ENCODE data around the gene DZIP1L. TPM values are rescaled to one million over a fixed set of nuclear protein-coding genes. Genes with fewer than 3 reads are reported as not detected.
A peak's percentile ranks its signal among the peaks of the same experiment; 100 is the strongest.

DZIP1L gene
- total and polyA plus RNA-seq, 9 of the 15 experiments (the other 6 are each of a cell fraction or from before 2014, with no cell fraction given) = 0.03 to 1.5 (median 0.48) TPM; not detected in 1

DNA sequence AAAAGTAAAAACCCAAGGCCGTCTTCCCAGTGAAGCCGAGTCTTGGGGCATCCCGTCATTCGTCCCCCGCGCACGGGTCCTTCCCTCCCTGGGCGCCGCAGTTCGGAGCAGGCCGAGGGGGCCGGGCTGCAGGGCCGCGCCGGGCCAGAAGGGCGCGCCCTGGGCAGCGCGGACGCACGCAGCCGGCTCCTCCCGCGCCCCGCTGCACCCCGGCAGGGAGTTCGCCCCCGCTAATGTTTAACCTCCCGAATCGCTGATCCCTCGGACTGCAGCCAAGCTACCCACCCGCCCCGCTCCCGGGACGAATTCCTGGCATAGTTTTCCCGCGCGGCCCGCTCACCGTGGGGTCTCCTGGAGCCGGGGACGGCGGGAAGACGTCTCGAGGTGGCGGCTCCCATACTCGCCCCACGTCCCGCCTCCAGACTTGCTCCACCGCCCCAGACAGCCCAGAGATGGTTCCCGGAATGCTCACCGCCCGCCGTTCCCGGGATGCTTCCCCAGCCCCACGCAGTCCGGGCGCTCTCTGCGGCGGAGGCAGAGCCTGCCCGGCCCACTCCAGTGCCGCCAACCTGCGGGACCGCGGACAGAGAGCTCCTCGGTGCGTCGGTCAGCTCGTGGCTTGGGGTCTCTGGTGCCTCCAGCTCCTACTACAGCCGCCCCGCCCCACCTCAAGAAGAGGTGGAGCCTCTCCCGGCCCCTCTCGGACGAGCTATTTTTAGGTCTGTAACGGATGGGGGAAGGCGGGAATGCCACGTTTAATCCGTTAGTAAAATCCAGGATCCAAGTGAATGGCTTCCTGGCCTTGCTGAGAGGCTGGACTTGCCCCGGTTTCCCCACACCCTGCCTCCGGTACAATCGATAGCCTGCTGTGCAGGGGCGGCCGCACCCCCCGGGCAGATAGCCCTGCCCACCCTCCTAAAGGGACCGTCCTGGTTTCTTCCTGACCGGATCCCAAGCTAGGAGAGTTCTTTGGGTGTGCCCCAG lies at the start of gene DZIP1L (continued):
- TF ChIP-seq, protein P1, sequence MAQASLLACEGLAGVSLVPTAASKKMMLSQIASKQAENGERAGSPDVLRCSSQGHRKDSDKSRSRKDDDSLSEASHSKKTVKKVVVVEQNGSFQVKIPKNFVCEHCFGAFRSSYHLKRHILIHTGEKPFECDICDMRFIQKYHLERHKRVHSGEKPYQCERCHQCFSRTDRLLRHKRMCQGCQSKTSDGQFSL (CRISPR knock-in tag; IDR thresholded peaks at IDR 0.05) = no peak
- TF ChIP-seq, protein P1 (tag; IDR thresholded peaks at IDR 0.05) = no peak
- TF ChIP-seq, protein P2, sequence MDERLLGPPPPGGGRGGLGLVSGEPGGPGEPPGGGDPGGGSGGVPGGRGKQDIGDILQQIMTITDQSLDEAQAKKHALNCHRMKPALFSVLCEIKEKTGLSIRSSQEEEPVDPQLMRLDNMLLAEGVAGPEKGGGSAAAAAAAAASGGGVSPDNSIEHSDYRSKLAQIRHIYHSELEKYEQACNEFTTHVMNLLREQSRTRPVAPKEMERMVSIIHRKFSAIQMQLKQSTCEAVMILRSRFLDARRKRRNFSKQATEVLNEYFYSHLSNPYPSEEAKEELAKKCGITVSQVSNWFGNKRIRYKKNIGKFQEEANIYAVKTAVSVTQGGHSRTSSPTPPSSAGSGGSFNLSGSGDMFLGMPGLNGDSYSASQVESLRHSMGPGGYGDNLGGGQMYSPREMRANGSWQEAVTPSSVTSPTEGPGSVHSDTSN (CRISPR knock-in tag; IDR thresholded peaks at IDR 0.05; ENCODE audit: low read depth) = no peak
- TF ChIP-seq, protein P2 (tag; conservative IDR thresholded peaks at IDR 0.05; ENCODE audit: low read depth) = no peak
- TF ChIP-seq, protein P3, sequence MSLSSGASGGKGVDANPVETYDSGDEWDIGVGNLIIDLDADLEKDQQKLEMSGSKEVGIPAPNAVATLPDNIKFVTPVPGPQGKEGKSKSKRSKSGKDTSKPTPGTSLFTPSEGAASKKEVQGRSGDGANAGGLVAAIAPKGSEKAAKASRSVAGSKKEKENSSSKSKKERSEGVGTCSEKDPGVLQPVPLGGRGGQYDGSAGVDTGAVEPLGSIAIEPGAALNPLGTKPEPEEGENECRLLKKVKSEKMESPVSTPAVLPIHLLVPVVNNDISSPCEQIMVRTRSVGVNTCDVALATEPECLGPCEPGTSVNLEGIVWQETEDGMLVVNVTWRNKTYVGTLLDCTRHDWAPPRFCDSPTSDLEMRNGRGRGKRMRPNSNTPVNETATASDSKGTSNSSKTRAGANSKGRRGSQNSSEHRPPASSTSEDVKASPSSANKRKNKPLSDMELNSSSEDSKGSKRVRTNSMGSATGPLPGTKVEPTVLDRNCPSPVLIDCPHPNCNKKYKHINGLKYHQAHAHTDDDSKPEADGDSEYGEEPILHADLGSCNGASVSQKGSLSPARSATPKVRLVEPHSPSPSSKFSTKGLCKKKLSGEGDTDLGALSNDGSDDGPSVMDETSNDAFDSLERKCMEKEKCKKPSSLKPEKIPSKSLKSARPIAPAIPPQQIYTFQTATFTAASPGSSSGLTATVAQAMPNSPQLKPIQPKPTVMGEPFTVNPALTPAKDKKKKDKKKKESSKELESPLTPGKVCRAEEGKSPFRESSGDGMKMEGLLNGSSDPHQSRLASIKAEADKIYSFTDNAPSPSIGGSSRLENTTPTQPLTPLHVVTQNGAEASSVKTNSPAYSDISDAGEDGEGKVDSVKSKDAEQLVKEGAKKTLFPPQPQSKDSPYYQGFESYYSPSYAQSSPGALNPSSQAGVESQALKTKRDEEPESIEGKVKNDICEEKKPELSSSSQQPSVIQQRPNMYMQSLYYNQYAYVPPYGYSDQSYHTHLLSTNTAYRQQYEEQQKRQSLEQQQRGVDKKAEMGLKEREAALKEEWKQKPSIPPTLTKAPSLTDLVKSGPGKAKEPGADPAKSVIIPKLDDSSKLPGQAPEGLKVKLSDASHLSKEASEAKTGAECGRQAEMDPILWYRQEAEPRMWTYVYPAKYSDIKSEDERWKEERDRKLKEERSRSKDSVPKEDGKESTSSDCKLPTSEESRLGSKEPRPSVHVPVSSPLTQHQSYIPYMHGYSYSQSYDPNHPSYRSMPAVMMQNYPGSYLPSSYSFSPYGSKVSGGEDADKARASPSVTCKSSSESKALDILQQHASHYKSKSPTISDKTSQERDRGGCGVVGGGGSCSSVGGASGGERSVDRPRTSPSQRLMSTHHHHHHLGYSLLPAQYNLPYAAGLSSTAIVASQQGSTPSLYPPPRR (CRISPR knock-in tag; IDR thresholded peaks at IDR 0.05; ENCODE audit: borderline replicate concordance) = no peak
- TF ChIP-seq CBX8 (IDR thresholded peaks at IDR 0.05; ENCODE audit: borderline replicate concordance, extremely low read depth, low read depth, low read length, poor library complexity, severe bottlenecking) (no peak), MAFF (IDR thresholded peaks at IDR 0.05; ENCODE audit: low read length) (no peak), JUND (IDR thresholded peaks at IDR 0.05; ENCODE audit: borderline replicate concordance, low read depth, low read length) (0 out of 2 replicates have a peak, but pooled peaks have one; percentile 11), JUND (tag; IDR thresholded peaks at IDR 0.05; ENCODE audit: borderline replicate concordance, low read depth, low read length) (no peak)
- TF ChIP-seq, protein P4, sequence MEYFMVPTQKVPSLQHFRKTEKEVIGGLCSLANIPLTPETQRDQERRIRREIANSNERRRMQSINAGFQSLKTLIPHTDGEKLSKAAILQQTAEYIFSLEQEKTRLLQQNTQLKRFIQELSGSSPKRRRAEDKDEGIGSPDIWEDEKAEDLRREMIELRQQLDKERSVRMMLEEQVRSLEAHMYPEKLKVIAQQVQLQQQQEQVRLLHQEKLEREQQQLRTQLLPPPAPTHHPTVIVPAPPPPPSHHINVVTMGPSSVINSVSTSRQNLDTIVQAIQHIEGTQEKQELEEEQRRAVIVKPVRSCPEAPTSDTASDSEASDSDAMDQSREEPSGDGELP (CRISPR knock-in tag; IDR thresholded peaks at IDR 0.05; ENCODE audit: borderline replicate concordance) = no peak
- TF ChIP-seq, protein P5, sequence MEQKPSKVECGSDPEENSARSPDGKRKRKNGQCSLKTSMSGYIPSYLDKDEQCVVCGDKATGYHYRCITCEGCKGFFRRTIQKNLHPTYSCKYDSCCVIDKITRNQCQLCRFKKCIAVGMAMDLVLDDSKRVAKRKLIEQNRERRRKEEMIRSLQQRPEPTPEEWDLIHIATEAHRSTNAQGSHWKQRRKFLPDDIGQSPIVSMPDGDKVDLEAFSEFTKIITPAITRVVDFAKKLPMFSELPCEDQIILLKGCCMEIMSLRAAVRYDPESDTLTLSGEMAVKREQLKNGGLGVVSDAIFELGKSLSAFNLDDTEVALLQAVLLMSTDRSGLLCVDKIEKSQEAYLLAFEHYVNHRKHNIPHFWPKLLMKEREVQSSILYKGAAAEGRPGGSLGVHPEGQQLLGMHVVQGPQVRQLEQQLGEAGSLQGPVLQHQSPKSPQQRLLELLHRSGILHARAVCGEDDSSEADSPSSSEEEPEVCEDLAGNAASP (IDR thresholded peaks at IDR 0.05) = no peak

All from K562 (cell line).